OCI-M2 (cell line): ENCODE measurements around the gene SSBP2.
"Not testable (repeated sequence)": the region's sequence is repeated elsewhere in the genome, so short reads cannot be mapped to it uniquely, and the experiment has no call there.

Experiments used
- DNase-seq: peaks from one replicate; lab custom pipeline; 2025; ENCODE audit not compliant: unreplicated experiment; lab: John Stamatoyannopoulos, UW

Gene SSBP2

DNA sequence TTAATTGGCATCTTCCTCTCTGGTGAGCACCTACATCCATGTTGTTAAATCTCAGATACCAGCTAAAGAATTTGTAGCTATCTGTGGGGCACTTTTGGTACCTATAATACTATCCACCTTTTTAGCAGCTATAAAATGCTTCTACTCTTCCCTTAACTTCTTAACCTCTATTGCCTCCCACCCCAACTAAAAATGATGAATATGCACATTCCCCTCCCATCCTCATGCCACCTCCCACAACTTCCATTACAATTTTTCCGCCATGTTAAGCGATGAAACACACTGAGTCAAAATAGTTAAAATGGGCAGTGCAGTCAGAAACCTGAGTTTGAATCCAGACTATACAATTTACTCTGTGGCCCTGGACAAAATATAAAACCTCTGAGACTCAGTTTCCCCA, 10.1 kb downstream of the SSBP2 start:
- DNase-seq: no peak

DNA sequence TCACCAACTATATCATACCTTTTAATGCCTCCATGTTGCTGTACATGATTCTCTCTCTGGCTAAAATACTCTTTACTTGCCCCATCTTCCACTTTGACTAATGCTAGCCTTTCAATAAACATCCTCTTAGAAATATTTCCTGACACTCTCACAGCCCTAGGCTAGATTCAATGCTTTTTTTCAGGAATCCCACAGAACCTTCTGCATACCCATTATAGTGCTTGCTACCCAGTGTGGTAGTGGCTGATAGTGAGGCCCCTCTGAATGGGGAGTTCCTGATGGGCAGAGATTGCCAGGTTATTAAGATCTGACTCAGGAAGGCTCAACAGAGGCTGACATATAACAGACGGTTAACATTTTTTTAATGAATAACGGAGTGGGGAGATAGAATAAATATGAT, 11.6 kb downstream of the SSBP2 start:
- no peak for DNase-seq

DNA sequence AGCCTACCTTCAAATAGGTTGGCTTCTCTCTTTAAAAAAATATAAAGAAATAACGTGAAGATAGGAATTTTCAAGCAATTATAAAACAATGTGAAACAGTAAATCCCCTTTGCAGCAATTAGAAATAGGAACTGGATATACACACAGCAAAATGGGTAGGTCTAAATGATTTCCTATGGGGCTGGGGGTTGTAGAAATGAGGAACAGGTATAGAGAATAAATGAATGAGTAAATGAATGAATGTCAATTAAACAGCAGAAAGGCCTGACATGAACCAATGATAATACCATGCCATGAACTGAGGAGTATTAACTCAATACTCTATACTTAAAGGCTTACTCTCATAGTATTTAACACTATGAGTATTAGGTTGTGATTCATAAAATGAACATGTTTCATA, 21.6 kb downstream of the SSBP2 start:
- DNase-seq: no peak

GRCh38 chr5:81728301-81728700, 22.6 kb downstream of the SSBP2 start:
- no peak for DNase-seq

DNA sequence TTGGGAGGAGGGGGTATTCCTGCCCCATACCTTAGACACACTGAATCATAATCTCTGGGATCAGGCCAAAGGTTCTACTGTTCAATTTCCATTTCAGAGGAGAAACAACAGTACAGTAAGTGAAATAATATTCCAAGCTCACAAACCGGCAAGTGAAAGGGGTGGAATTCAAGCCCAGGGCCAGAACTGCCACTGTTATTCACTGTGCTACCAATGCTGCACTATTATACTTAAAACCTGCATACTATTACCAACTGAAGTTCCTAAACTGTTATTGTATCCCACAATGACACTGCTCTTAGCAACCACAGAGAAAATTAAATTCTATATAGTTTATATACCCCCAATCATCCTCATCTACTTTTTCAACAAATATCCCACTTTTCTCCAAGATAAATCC, 24.6 kb downstream of the SSBP2 start:
- DNase-seq: no peak

DNA sequence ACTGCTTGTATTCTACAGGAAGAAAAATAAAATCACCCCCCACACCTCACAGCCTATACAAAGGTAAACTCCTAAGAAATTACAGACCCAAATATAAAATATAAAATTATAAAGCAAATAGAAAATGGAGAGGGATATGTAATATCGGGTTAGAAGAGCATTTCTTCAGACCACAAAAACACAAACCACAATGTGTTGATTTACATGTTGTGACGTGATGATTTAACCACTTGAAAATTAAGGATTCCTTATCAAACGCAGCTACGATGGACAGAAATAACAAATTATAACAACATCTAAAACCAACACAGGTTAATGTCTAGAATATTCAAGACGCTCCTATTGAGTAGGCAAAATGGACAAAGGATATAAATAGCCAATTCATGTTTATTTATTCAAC, 26.3 kb downstream of the SSBP2 start:
- no peak for DNase-seq

DNA sequence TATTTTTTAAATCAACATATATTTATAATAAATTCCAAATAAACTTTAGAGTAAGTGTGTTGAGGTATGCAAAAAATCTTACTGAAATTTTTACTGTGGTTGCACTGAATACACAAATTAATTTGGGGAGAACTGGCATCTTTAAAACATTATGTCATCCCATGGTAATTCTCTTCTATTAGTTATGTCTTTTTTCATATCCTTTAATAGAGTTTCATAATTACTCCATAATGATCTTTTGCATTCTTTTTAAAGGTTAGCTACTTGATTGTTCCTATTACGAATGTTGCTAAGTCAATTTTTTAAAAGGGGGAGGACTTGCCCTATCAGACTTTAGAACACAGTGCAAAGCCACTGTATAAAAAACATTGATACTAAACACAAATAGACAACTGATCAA, 26.8 kb downstream of the SSBP2 start:
- no peak for DNase-seq

DNA sequence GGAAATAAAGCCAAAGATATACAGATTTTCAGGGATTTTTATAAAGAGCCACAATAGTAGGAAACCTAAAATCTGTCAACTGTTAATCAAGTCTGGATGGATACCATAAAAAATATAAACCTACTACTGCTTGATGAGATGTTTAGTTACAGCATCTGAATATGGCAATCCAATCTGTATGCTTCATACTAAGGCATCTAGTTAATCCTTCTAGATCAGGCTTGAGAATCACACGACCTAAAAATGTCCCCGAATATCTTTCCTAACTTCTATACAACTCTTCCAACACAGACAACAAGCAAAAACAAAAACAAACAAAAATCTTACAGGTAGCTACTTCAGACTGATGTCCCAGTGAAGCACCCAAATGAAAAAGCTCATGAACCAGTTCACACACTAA, 29.8 kb downstream of the SSBP2 start:
- DNase-seq: no peak

DNA sequence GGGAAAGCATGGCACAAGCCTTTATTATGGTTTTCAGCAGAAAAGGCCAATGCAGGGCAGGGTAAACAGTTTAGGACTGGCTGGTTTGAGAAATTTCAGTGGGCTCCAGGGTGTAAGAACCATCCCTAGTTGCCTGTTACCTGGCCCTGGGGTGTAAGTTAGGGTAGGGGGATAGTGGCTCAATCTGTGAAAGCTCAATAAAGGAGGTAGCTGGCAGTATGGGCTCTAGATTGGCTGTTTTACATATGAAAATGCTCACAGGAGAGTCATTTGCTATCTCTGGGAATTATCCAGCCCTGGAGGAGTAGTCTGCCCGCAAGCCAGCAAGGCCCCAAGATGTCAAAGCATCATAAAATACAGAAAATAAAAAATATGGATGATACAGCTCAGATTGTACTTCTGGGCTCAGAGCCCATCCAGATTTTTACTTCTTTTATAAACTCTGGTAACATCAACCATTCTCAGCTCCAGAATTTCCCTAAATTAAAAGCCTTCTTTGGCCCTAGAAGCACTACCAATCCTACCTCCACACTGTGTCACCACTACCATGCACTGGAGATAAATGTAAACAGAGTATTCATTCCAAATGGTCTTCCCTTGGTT, 31.1 kb downstream of the SSBP2 start:
- DNase-seq: no peak

DNA sequence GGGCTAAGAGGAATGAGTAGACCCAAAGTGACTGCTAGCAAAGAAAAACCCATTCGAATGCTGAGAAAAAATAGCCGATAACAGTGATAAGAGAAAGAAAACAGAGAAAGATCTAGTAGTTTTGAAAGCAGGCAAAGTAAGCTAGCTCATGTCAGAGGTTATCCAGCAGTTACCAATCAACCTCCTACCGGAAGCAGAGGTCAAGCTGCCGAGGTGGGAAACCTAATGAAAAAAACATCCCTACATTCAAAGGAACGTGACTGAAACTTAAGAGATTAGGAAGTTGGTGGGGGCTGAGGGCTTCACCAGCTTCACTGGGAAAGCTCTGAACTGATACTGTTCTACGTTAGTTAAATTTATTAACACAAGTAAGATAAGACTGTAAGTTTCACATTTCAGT, 32.6 kb downstream of the SSBP2 start:
- DNase-seq: no peak

GRCh38 chr5:81717860-81718259, 33.0 kb downstream of the SSBP2 start:
- DNase-seq: no peak

GRCh38 chr5:81717226-81717625, 33.7 kb downstream of the SSBP2 start:
- no peak for DNase-seq

DNA sequence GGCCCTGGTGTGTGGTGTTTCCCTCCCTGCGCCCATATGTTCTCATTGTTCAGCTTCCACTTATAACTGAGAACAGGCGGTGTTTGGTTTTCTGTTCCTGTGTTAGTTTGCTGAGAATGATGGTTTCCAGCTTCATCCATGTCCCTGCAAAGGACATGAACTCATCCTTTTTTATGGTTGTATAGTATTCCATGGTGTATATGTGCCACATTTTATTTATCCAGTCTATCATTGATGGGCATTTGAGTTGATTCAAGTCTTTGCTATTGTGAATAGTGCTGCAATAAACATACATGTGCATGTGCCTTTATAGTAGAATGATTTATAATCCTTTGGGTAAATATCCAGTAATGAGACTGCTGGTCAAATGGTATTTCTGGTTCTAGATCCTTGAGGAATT, 36.8 kb downstream of the SSBP2 start:
- not testable (repeated sequence) for DNase-seq

- DNase-seq: no peak
Observed at GRCh38 chr5:81708889-81709288, 42.0 kb downstream of the SSBP2 start.

- DNase-seq: no peak
Observed at GRCh38 chr5:81703840-81704239, 47.1 kb downstream of the SSBP2 start.

- no peak for DNase-seq
Observed at GRCh38 chr5:81700166-81700565, 50.7 kb downstream of the SSBP2 start.

GRCh38 chr5:81698813-81699212, 52.1 kb downstream of the SSBP2 start:
- DNase-seq: no peak

GRCh38 chr5:81696418-81697397, 54.2 kb downstream of the SSBP2 start:
- DNase-seq: no peak

GRCh38 chr5:81694726-81695125, 56.2 kb downstream of the SSBP2 start:
- no peak for DNase-seq

DNA sequence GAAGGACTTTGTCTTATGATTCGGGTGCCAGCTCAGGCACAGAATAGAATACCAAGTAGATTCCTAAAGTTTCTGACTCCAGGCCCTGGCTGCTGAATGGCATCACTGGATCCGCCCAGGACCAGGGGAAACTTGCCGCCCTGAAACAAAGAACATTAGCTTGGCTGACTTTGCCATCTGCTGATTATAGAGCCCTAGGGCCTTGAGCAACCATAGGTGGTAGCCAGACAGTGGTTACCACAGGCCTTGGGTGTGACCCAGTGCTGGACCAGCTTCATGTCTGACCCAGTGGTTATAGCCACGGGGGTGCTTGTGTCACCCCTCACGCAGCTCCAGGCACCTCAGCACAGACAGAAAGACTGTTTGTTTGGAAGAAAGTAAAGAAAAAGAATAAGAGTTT, 62.7 kb downstream of the SSBP2 start:
- DNase-seq: no peak

DNA sequence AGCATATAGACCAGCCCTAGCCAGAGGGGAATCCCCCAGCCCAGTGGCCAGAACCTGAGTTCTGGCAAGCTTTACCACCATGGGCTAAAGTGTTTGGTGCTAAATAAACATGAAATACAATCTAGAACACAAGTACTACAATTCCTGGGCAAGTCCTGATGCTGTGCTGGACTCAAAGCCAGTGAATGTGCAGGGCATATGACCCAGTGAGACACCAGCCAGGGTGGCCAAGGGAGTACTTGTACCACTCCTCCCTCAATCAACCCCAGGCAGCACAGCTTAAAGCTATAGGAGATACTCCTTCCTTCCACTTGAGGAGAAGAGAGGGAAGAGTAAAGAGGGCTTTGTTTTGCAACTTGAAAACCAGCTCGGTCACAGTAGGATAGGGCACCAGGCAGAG, 63.6 kb downstream of the SSBP2 start:
- no peak for DNase-seq

- no peak for DNase-seq
Observed at GRCh38 chr5:81685471-81685870, 65.4 kb downstream of the SSBP2 start.

- DNase-seq: no peak
Observed at GRCh38 chr5:81679885-81680284, 71.0 kb downstream of the SSBP2 start.
